ENCODE results near the gene MTNR1B. TPM values are rescaled to one million over a fixed set of nuclear protein-coding genes. Genes with fewer than 3 reads are reported as not detected.
A peak's percentile ranks its signal among the peaks of the same experiment; 100 is the strongest.

Gene MTNR1B
- total RNA-seq, 2 donors from 2014 or later = not detected

- H3K9me3 Mint-ChIP-seq = peaks cover 2 to 5% of the 10 kb centered on the region in 2 donors
- no peak overlapping the region for H3K4me3 Mint-ChIP-seq
- H3K27me3 Mint-ChIP-seq (ENCODE audit: low read depth) = no peaks in the 10 kb centered on the region
- no peaks in the 10 kb centered on the region for H3K4me1 Mint-ChIP-seq (ENCODE audit: low read depth)
- no peak for ATAC-seq (replicated peaks in 1 of 2)
- H3K27ac Mint-ChIP-seq = no peak overlapping the region
- no peak for DNase-seq
- no peaks in the 10 kb centered on the region for H3K36me3 Mint-ChIP-seq (ENCODE audit: insufficient read depth in 2 of 2)
Observed at GRCh38 chr11:92986585-92986984, 17.1 kb downstream of the MTNR1B start.

GRCh38 chr11:92993004-92993403 lies 23.6 kb downstream of the MTNR1B start:
- Mint-ChIP-seq H3K27me3 (ENCODE audit: low read depth) (no peaks in the 10 kb centered on the region), H3K9me3 (peaks cover 2 to 5% of the 10 kb centered on the region in 2 donors), H3K4me3 (no peak overlapping the region), H3K4me1 (ENCODE audit: low read depth) (no peaks in the 10 kb centered on the region), H3K36me3 (ENCODE audit: insufficient read depth in 2 of 2) (peaks cover 0 to 2% of the 10 kb centered on the region in 2 donors), H3K27ac (no peak overlapping the region)
- no peak for ATAC-seq (replicated peaks in 1 of 2)
- no peak for DNase-seq

GRCh38 chr11:93000511-93001476 lies 31.3 kb downstream of the MTNR1B start:
- Mint-ChIP-seq H3K4me1 (ENCODE audit: low read depth) (no peaks in the 10 kb centered on the region), H3K4me3 (no peak overlapping the region), H3K27ac (peak overlapping the region; percentile 54), H3K27me3 (ENCODE audit: low read depth) (no peaks in the 10 kb centered on the region), H3K36me3 (ENCODE audit: insufficient read depth in 2 of 2) (peaks cover 0 to 2% of the 10 kb centered on the region in 2 donors), H3K9me3 (peaks cover 5 to 6% of the 10 kb centered on the region in 2 donors)
- DNase-seq = no peak
- ATAC-seq (replicated peaks in 1 of 2) = no peak

GRCh38 chr11:93001806-93002205 lies 32.4 kb downstream of the MTNR1B start:
- Mint-ChIP-seq H3K9me3 (peaks cover 5 to 6% of the 10 kb centered on the region in 2 donors), H3K4me3 (no peak overlapping the region), H3K27me3 (ENCODE audit: low read depth) (no peaks in the 10 kb centered on the region), H3K27ac (no peak overlapping the region), H3K4me1 (ENCODE audit: low read depth) (no peaks in the 10 kb centered on the region), H3K36me3 (ENCODE audit: insufficient read depth in 2 of 2) (peaks cover 0 to 2% of the 10 kb centered on the region in 2 donors)
- DNase-seq (no peak), ATAC-seq (replicated peaks in 1 of 2) (no peak)

GRCh38 chr11:93002380-93002779 lies 32.9 kb downstream of the MTNR1B start:
- DNase-seq (no peak), ATAC-seq (replicated peaks in 1 of 2) (no peak)
- Mint-ChIP-seq H3K36me3 (ENCODE audit: insufficient read depth in 2 of 2) (peaks cover 0 to 2% of the 10 kb centered on the region in 2 donors), H3K4me3 (no peak overlapping the region), H3K4me1 (ENCODE audit: low read depth) (no peaks in the 10 kb centered on the region), H3K27me3 (ENCODE audit: low read depth) (no peaks in the 10 kb centered on the region), H3K27ac (no peak overlapping the region), H3K9me3 (peaks cover 5 to 6% of the 10 kb centered on the region in 2 donors)

- Mint-ChIP-seq H3K9me3 (peaks cover 5 to 8% of the 10 kb centered on the region in 2 donors), H3K36me3 (ENCODE audit: insufficient read depth in 2 of 2) (peaks cover 0 to 2% of the 10 kb centered on the region in 2 donors), H3K27me3 (ENCODE audit: low read depth) (no peaks in the 10 kb centered on the region), H3K4me3 (no peak overlapping the region), H3K4me1 (ENCODE audit: low read depth) (no peaks in the 10 kb centered on the region), H3K27ac (no peak overlapping the region)
- no peak for ATAC-seq (replicated peaks in 1 of 2)
- no peak for DNase-seq
Observed at GRCh38 chr11:93005239-93005638, 35.8 kb downstream of the MTNR1B start.

GRCh38 chr11:93013646-93014045 lies 44.2 kb downstream of the MTNR1B start:
- Mint-ChIP-seq H3K4me1 (ENCODE audit: low read depth) (no peaks in the 10 kb centered on the region), H3K27me3 (ENCODE audit: low read depth) (peaks cover 11% of the 10 kb centered on the region), H3K36me3 (ENCODE audit: insufficient read depth in 2 of 2) (no peaks in the 10 kb centered on the region), H3K27ac (no peak overlapping the region), H3K4me3 (no peak overlapping the region), H3K9me3 (peaks cover 0 to 4% of the 10 kb centered on the region in 2 donors)
- no peak for DNase-seq
- ATAC-seq (replicated peaks in 1 of 2) = no peak

GRCh38 chr11:93016595-93016994 lies 47.1 kb downstream of the MTNR1B start:
- no peak for ATAC-seq (replicated peaks in 1 of 2)
- Mint-ChIP-seq H3K27me3 (ENCODE audit: low read depth) (peaks cover 11% of the 10 kb centered on the region), H3K36me3 (ENCODE audit: insufficient read depth in 2 of 2) (no peaks in the 10 kb centered on the region), H3K4me1 (ENCODE audit: low read depth) (no peaks in the 10 kb centered on the region), H3K4me3 (no peak overlapping the region), H3K9me3 (peaks cover 0 to 4% of the 10 kb centered on the region in 2 donors), H3K27ac (no peak overlapping the region)
- no peak for DNase-seq

- Mint-ChIP-seq H3K4me3 (no peak overlapping the region), H3K9me3 (peaks cover 0 to 4% of the 10 kb centered on the region in 2 donors), H3K27ac (no peak overlapping the region), H3K36me3 (ENCODE audit: insufficient read depth in 2 of 2) (no peaks in the 10 kb centered on the region), H3K4me1 (ENCODE audit: low read depth) (no peaks in the 10 kb centered on the region), H3K27me3 (ENCODE audit: low read depth) (peaks cover 7% of the 10 kb centered on the region)
- DNase-seq (no peak), ATAC-seq (replicated peaks in 1 of 2) (no peak)
Observed at GRCh38 chr11:93017821-93018690, 48.6 kb downstream of the MTNR1B start.

GRCh38 chr11:93020248-93021046 lies 51.0 kb downstream of the MTNR1B start:
- Mint-ChIP-seq H3K27me3 (ENCODE audit: low read depth) (peaks cover 4% of the 10 kb centered on the region), H3K4me3 (no peak overlapping the region), H3K27ac (no peak overlapping the region), H3K36me3 (ENCODE audit: insufficient read depth in 2 of 2) (no peaks in the 10 kb centered on the region), H3K4me1 (ENCODE audit: low read depth) (no peaks in the 10 kb centered on the region), H3K9me3 (no peaks in the 10 kb centered on the region)
- no peak for DNase-seq
- no peak for ATAC-seq (replicated peaks in 1 of 2)

- H3K27ac Mint-ChIP-seq = no peak overlapping the region
- H3K4me1 Mint-ChIP-seq (ENCODE audit: low read depth) = no peaks in the 10 kb centered on the region
- H3K4me3 Mint-ChIP-seq = no peak overlapping the region
- no peak for ATAC-seq (replicated peaks in 1 of 2)
- no peak for DNase-seq
- H3K9me3 Mint-ChIP-seq = no peaks in the 10 kb centered on the region
- peaks cover 6% of the 10 kb centered on the region for H3K27me3 Mint-ChIP-seq (ENCODE audit: low read depth)
- H3K36me3 Mint-ChIP-seq (ENCODE audit: insufficient read depth in 2 of 2) = no peaks in the 10 kb centered on the region
Observed at GRCh38 chr11:93024369-93024768, 54.9 kb downstream of the MTNR1B start.

- no peak for ATAC-seq (replicated peaks in 1 of 2)
- H3K9me3 Mint-ChIP-seq = no peaks in the 10 kb centered on the region
- no peak for DNase-seq
- no peak overlapping the region for H3K27ac Mint-ChIP-seq
- no peak overlapping the region for H3K4me3 Mint-ChIP-seq
- H3K27me3 Mint-ChIP-seq (ENCODE audit: low read depth) = peaks cover 13% of the 10 kb centered on the region
- H3K36me3 Mint-ChIP-seq (ENCODE audit: insufficient read depth in 2 of 2) = no peaks in the 10 kb centered on the region
- H3K4me1 Mint-ChIP-seq (ENCODE audit: low read depth) = no peaks in the 10 kb centered on the region
Observed at GRCh38 chr11:93025558-93026255, 56.3 kb downstream of the MTNR1B start.

Data from activated T-cell treated with anti-CD3 and anti-CD28 coated beads, Interleukin-2, amount 50 U/mL, for 72 hours (primary cell).